Mononuclear cell (primary cell): Measurements from ENCODE around the gene HK1. TPM values are rescaled to one million over a fixed set of nuclear protein-coding genes. Genes with fewer than 3 reads are reported as not detected.
A peak's percentile ranks its signal among the peaks of the same experiment; 100 is the strongest.

Experiments
- H3K27me3 ChIP-seq: 2 replicates; pipeline ENCODE4 v1.6.0; 2011; ENCODE audit warnings: low read length, control low read depth; ENCODE audit not compliant: insufficient read depth
- H3K4me1 ChIP-seq: 2 replicates; pipeline ENCODE4 v1.5.1; 2011; ENCODE audit warnings: mild to moderate bottlenecking, low read length, control low read depth; ENCODE audit not compliant: insufficient read depth
- H3K4me3 ChIP-seq: 2 replicates; pipeline ENCODE4 v1.5.1; 2011; ENCODE audit warnings: mild to moderate bottlenecking, low read length, moderate library complexity
- H3K9me3 ChIP-seq: 2 replicates; pipeline ENCODE4 v1.5.1; 2011; ENCODE audit warnings: low read depth, mild to moderate bottlenecking, control low read depth, low read length
- total RNA-seq: library from RNA; depleted of rRNA; stranded (reverse); fragments of >200 nt; gene quantifications from one replicate; pipeline ENCODE4 v1.2.3, GENCODE V29; 2012

HK1 gene
- total RNA-seq = 35.6 TPM

DNA sequence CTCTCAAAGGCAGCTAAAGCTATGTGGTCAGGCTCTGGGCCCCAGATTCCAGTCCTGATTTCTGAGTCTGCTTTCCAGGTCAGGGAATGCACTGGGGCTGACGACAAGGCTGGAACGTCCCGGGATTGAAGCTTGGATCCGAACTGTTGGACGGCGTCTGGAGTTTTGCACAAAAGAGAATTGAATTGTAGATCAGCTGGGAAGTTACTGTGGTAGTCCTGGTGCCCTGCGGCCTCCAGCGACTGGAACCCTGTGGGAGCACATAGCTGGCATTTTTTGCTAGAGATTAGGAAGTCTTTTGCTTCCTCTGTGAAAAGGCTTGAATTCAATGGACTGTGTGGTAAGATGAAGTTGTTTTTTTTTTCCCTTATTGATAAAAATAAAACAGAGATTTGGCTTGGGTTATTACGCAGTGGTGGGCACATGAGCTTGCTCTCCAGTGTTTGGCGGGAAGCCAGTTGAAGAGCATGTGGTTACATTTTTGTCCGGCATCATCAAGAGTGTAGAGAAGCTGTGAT is at the start of gene HK1:
HK1 (plus strand) TSS at position 51 of the 518 bp plus-strand sequence.
- no peaks in the 10 kb centered on the region for H3K27me3 ChIP-seq
- H3K9me3 ChIP-seq = no peaks in the 10 kb centered on the region
- H3K4me3 ChIP-seq = no peak within 1 kb of the TSS
- H3K4me1 ChIP-seq = peaks cover 26% of the 10 kb centered on the region

- H3K4me1 ChIP-seq = peaks cover 40% of the 10 kb centered on the region
- no peaks in the 10 kb centered on the region for H3K9me3 ChIP-seq
- H3K4me3 ChIP-seq = peak overlapping the region; percentile 18
These were observed 48.7 kb upstream of the HK1 start for GRCh38 chr10:69229616-69229916.

GRCh38 chr10:69230128-69230527 is 48.2 kb upstream of the HK1 start:
- peaks cover 35% of the 10 kb centered on the region for H3K4me1 ChIP-seq
- H3K4me3 ChIP-seq = no peak overlapping the region

More at GRCh38 chr10:69229616-69229916, 48.7 kb upstream of the HK1 start:
- H3K27me3 ChIP-seq = no peaks in the 10 kb centered on the region

GRCh38 chr10:69232252-69232651 is 46.0 kb upstream of the HK1 start:
- Histone ChIP-seq H3K27me3 (no peaks in the 10 kb centered on the region), H3K4me3 (no peak overlapping the region), H3K4me1 (peaks cover 28% of the 10 kb centered on the region), H3K9me3 (no peaks in the 10 kb centered on the region)

More at GRCh38 chr10:69230128-69230527, 48.2 kb upstream of the HK1 start:
- Histone ChIP-seq H3K27me3 (no peaks in the 10 kb centered on the region), H3K9me3 (no peaks in the 10 kb centered on the region)

- no peaks in the 10 kb centered on the region for H3K27me3 ChIP-seq
- H3K9me3 ChIP-seq = no peaks in the 10 kb centered on the region
- H3K4me1 ChIP-seq = peaks cover 27% of the 10 kb centered on the region
- H3K4me3 ChIP-seq = no peak overlapping the region
These were observed 45.4 kb upstream of the HK1 start for GRCh38 chr10:69232736-69233480.

- peaks cover 15% of the 10 kb centered on the region for H3K4me1 ChIP-seq
These were observed 43.8 kb upstream of the HK1 start for GRCh38 chr10:69234447-69234846.

GRCh38 chr10:69237528-69238159 is 40.7 kb upstream of the HK1 start:
- Histone ChIP-seq H3K9me3 (no peaks in the 10 kb centered on the region), H3K4me1 (peaks cover 17% of the 10 kb centered on the region), H3K4me3 (no peak overlapping the region), H3K27me3 (no peaks in the 10 kb centered on the region)

More at GRCh38 chr10:69234447-69234846, 43.8 kb upstream of the HK1 start:
- H3K27me3 ChIP-seq = no peaks in the 10 kb centered on the region
- H3K9me3 ChIP-seq = no peaks in the 10 kb centered on the region
- H3K4me3 ChIP-seq = no peak overlapping the region

DNA sequence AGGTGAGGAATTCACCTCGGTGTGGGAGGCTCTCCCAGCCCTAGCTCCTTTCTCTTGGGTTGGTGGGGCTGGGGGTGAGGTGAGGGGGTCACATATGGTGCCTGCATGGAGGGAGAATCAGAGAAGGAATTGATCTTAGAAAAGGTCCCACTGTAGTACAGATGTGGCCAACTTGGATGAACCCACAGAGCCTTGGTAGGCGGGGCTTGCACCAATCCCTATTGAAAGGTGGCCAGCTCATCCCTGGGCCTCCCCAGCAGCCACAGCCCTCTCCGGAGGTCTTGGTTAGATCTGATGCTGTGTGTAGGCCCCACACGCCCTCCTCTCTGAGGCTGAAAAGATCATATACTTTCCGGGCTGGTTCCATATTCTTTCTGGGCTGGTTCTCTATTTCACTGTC is 39.2 kb upstream of the HK1 start:
- no peak overlapping the region for H3K4me3 ChIP-seq
- H3K4me1 ChIP-seq = peaks cover 17% of the 10 kb centered on the region
- no peaks in the 10 kb centered on the region for H3K9me3 ChIP-seq
- H3K27me3 ChIP-seq = no peaks in the 10 kb centered on the region

DNA sequence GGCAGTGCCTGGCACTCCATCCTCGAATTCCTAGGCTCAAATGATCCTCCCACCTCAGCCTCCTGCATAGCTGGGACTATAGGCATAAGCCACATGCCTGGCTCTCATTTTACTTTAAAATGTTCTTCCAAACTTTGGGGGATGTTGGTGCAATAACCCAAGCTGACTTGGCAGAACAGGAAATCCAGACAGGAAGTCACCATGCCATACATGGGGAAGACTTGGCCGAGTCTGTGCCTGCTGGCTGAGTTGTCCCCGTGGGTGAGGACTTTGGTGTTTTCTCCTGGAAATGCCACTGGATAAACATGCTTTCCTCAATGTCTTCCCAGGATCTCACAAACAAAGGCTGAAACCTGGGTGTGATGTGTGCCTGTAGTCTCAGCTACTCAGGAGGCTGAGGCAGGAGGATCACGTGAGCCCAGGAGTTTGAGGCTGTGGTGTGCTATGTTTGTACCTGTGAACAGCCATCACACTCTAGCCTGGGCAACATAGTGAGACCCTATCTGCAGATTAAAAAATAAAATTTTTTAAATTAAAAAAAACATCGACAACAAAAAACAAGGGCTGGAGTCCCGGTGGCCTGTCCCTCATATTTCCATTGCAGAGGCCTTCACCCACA is 38.4 kb upstream of the HK1 start:
- Histone ChIP-seq H3K9me3 (no peaks in the 10 kb centered on the region), H3K4me3 (no peak overlapping the region), H3K27me3 (no peaks in the 10 kb centered on the region), H3K4me1 (peaks cover 17% of the 10 kb centered on the region)

- Histone ChIP-seq H3K9me3 (no peaks in the 10 kb centered on the region), H3K4me1 (peaks cover 17% of the 10 kb centered on the region), H3K27me3 (no peaks in the 10 kb centered on the region), H3K4me3 (no peak overlapping the region)
These were observed 37.8 kb upstream of the HK1 start for GRCh38 chr10:69240455-69240854.

DNA sequence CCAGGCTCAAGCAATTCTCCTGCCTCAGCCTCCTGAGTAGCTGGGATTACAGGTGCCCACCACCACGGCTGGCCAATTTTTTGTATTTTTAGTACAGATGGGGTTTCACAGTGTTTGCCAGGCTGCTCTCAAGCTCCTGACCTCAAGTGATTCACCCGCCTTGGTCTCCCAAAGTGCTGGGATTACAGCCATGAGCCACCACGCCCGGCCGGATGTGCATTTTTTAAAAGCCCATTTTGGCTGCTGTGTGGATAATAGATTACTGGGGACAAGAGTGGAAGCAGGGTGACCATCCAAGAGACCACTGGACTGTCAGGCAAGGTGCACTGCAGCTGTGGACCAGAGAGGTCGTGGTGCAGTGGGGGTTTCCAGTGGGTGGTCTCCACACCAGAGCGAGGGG is 36.7 kb upstream of the HK1 start:
- Histone ChIP-seq H3K27me3 (no peaks in the 10 kb centered on the region), H3K9me3 (no peaks in the 10 kb centered on the region), H3K4me3 (no peak overlapping the region), H3K4me1 (peaks cover 17% of the 10 kb centered on the region)

GRCh38 chr10:69242040-69242851 is 36.0 kb upstream of the HK1 start:
- Histone ChIP-seq H3K4me3 (no peak overlapping the region), H3K9me3 (no peaks in the 10 kb centered on the region), H3K27me3 (no peaks in the 10 kb centered on the region), H3K4me1 (peaks cover 17% of the 10 kb centered on the region)

- H3K4me3 ChIP-seq = no peak overlapping the region
- peaks cover 13% of the 10 kb centered on the region for H3K4me1 ChIP-seq
- H3K27me3 ChIP-seq = no peaks in the 10 kb centered on the region
- H3K9me3 ChIP-seq = no peaks in the 10 kb centered on the region
These were observed 35.5 kb upstream of the HK1 start for GRCh38 chr10:69242852-69243212.

- Histone ChIP-seq H3K9me3 (no peaks in the 10 kb centered on the region), H3K27me3 (no peaks in the 10 kb centered on the region), H3K4me3 (no peak overlapping the region), H3K4me1 (peaks cover 10% of the 10 kb centered on the region)
These were observed 34.5 kb upstream of the HK1 start for GRCh38 chr10:69243817-69244216.

DNA sequence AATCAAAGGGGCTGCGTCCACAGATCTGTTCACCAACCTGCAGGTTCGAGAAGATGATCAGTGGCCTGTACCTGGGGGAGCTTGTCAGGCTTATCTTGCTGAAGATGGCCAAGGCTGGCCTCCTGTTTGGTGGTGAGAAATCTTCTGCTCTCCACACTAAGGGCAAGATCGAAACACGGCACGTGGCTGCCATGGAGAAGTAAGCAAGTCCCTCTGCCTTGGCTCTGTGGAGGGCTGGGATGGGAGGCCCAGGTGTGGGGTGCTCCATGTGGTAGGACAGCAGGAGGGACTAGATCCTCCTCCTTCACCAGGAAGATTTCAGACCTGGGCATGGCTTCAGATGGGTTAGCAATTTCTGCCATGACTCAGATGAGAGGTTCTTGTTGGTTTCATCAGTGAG is 32.3 kb upstream of the HK1 start:
- H3K27me3 ChIP-seq = no peaks in the 10 kb centered on the region
- no peaks in the 10 kb centered on the region for H3K4me1 ChIP-seq
- H3K9me3 ChIP-seq = no peaks in the 10 kb centered on the region
- no peak overlapping the region for H3K4me3 ChIP-seq
